LNCaP clone FGC (cell line): ENCODE measurements around the gene DIS3L.
"Not testable (repeated sequence)": the region's sequence is repeated elsewhere in the genome, so short reads cannot be mapped to it uniquely, and the experiment has no call there.

ENCODE experiments used
- DNase-seq: peaks from one replicate; pipeline ENCODE4 v3.0.0-alpha.2; 2011; ENCODE audit warnings: low read depth
- H3K4me3 ChIP-seq: 2 replicates; pipeline ENCODE4 v1.5.1; 2011; ENCODE audit warnings: mild to moderate bottlenecking, low read depth, low read length, control low read depth
- TF ChIP-seq, protein P1 (sequence below): IDR thresholded peaks from 2 replicates; pipeline ENCODE4 v1.5.1; 2012; ENCODE audit warnings: mild to moderate bottlenecking; ENCODE audit not compliant: control insufficient read depth, insufficient read depth; ENCODE audit errors: extremely low read depth

Gene DIS3L

DNA sequence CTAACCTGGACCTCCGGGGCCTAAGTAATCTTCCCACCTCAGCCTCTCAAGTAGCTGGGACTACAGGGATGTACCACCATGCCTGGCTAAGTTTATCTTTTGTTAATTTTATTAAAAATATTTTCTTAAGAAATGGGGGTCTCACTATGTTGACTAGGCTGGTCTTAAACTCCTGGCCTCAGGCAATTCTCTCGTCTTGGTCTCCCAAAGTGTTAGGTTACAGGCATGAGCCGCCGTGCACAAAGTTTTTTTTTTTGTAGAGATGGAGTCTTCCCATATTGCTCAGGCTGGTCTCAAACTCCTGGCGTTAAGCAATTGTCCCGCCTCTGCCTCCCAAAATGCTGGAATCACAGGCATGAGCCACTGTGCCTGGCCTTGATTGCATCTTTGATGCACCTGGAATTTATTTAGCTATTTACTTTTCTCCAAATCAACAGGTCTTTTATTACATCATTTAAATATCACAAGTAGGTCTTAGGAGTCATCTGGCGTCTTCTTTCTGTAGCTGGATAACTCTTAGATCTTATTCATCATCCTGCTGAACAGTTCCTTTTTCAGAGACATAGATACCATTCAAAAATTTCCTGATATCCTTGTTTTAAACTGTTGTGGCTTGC lies 85.6 kb downstream of the DIS3L start:
- TF ChIP-seq, protein P1, sequence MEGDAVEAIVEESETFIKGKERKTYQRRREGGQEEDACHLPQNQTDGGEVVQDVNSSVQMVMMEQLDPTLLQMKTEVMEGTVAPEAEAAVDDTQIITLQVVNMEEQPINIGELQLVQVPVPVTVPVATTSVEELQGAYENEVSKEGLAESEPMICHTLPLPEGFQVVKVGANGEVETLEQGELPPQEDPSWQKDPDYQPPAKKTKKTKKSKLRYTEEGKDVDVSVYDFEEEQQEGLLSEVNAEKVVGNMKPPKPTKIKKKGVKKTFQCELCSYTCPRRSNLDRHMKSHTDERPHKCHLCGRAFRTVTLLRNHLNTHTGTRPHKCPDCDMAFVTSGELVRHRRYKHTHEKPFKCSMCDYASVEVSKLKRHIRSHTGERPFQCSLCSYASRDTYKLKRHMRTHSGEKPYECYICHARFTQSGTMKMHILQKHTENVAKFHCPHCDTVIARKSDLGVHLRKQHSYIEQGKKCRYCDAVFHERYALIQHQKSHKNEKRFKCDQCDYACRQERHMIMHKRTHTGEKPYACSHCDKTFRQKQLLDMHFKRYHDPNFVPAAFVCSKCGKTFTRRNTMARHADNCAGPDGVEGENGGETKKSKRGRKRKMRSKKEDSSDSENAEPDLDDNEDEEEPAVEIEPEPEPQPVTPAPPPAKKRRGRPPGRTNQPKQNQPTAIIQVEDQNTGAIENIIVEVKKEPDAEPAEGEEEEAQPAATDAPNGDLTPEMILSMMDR, result no peak
- no peak for DNase-seq
- no peak overlapping the region for H3K4me3 ChIP-seq

DNA sequence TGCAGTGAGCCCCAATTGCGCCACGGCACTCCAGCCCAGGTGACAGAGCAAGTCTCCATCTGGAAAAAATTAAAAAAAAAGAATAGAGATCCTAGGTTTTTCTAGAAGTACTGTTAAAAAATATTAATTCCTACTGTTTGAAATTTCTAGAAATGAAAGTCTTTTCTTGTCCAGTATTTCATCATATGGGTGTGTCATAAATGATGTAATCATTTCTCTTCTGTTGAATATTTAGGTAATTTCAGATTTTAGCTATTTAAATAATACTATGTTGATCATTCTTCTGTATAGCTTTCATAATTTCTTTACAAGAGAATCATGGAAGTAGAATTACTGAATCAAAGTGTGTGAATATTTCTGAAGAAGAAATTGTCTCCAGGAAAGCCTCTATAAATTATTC lies 88.0 kb downstream of the DIS3L start:
- H3K4me3 ChIP-seq, DNase-seq: not testable (repeated sequence)
